Peyer's patch (tissue), 4 donors: Measurements from ENCODE around the gene PACS2. TPM values are rescaled to one million over a fixed set of nuclear protein-coding genes. Genes with fewer than 3 reads are reported as not detected.

ENCODE experiments used
- DNase-seq, 3 donors: peaks; one replicate each; pipeline ENCODE4 v3.0.0-alpha.2; 2017 to 2019
- H3K27ac ChIP-seq, 4 donors: fragments of 200-600 bp; sonication (generic); one replicate each; pipeline ENCODE4 v1.5.1; 2016 to 2019
- H3K27me3 ChIP-seq, 2 donors: fragments of 200-600 bp; sonication (generic); one replicate each; pipeline ENCODE4 v1.5.1; 2019
- H3K36me3 ChIP-seq, 3 donors: fragments of 200-600 bp; sonication (generic); one replicate each; pipeline ENCODE4 v1.5.1; 2016 to 2019
- H3K4me1 ChIP-seq, 4 donors: fragments of 200-600 bp; sonication (generic); one replicate each; pipeline ENCODE4 v1.5.1; 2016 to 2019
- H3K4me3 ChIP-seq, 4 donors: fragments of 200-600 bp; sonication (generic); 1 replicate in 3 of 4; 2 replicates in 1 of 4; pipeline ENCODE4 v1.5.1; 2016 to 2019; ENCODE audit warnings: mild to moderate bottlenecking in 1 of 4
- H3K9me3 ChIP-seq, 4 donors: fragments of 200-600 bp; sonication (generic); one replicate each; pipeline ENCODE4 v1.5.1; 2016 to 2019; ENCODE audit warnings: mild to moderate bottlenecking in 1 of 4
- POLR2A ChIP-seq, 2 donors: fragments of 450-650 bp; IDR thresholded peaks; one replicate each; pipeline ENCODE4 v1.5.1; 2017; ENCODE audit warnings: antibody characterized with exemption in 2 of 2, mild to moderate bottlenecking in 2 of 2, moderate library complexity in 2 of 2
- total RNA-seq, 4 donors: library from RNA; depleted of rRNA; stranded (reverse); fragments of >200 nt; gene quantifications; one replicate each; pipeline ENCODE4 v1.1.0, GENCODE V29; 2016
- TF ChIP-seq, protein P1 (sequence below), 6 experiments: fragments of 450-650 bp in 4 of 6; fragments of 200-600 bp in 2 of 6; sonication (generic) in 1 of 6; IDR thresholded peaks; one replicate each; pipeline ENCODE4 v1.5.1; 2017 to 2019; ENCODE audit warnings: antibody characterized with exemption in 6 of 6, mild to moderate bottlenecking in 3 of 6, moderate library complexity in 1 of 6

Gene PACS2
- total RNA-seq, 4 donors from 2014 or later = 77.2 to 158 (median 126) TPM

DNA sequence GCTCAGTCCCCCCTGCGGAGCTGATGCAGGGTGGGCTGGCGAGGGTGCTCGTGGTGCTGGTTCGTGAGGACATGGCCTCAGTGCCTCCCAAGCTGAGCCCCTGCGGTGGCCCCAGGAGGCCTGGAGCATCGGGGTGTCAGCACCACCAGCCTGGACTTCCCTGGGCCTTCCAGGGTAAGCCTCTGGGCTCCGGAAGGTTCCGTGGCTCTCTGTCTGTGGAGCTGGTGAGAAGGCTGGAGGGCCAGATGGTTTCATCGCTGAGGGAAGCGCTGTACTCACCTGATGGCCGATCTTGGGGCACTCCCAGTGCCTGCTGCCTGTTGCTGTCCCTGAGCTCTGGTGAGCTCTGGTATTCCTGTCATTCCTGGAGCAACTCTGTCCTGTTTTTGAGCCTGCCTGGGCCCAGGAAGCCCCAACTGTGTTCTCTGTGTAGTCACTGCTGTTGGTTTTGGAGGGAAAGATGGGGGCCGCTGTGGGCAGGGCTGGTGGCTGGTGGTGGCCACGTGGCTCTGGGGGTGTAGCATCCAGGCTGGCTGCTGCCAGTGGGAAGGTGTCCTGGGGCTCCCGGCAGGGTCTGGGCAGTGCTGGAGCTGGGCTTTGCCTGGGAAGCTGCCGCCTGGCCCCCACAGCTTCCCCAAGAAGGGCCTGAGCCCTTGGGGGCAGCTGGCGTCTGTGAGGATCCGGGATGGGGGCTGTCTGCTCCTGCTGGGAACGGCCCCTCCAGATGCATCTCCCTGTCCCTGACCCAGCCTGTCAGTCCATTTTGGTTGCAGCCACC lies 123.4 kb downstream of the PACS2 start:
- no peak for DNase-seq
- H3K9me3 ChIP-seq = no peaks in the 10 kb centered on the region
- peaks cover 0 to 6% (median 0%) of the 10 kb centered on the region in 3 donors for H3K36me3 ChIP-seq
- no peak overlapping the region for H3K4me3 ChIP-seq
- no peak overlapping the region for H3K27ac ChIP-seq
- H3K27me3 ChIP-seq = no peaks in the 10 kb centered on the region
- peaks cover 0 to 6% (median 0%) of the 10 kb centered on the region in 4 donors for H3K4me1 ChIP-seq
- TF ChIP-seq, protein P1, sequence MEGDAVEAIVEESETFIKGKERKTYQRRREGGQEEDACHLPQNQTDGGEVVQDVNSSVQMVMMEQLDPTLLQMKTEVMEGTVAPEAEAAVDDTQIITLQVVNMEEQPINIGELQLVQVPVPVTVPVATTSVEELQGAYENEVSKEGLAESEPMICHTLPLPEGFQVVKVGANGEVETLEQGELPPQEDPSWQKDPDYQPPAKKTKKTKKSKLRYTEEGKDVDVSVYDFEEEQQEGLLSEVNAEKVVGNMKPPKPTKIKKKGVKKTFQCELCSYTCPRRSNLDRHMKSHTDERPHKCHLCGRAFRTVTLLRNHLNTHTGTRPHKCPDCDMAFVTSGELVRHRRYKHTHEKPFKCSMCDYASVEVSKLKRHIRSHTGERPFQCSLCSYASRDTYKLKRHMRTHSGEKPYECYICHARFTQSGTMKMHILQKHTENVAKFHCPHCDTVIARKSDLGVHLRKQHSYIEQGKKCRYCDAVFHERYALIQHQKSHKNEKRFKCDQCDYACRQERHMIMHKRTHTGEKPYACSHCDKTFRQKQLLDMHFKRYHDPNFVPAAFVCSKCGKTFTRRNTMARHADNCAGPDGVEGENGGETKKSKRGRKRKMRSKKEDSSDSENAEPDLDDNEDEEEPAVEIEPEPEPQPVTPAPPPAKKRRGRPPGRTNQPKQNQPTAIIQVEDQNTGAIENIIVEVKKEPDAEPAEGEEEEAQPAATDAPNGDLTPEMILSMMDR (IDR thresholded peaks at IDR 0.05) = no peak
- TF ChIP-seq POLR2A (IDR thresholded peaks at IDR 0.05) = no peak

DNA sequence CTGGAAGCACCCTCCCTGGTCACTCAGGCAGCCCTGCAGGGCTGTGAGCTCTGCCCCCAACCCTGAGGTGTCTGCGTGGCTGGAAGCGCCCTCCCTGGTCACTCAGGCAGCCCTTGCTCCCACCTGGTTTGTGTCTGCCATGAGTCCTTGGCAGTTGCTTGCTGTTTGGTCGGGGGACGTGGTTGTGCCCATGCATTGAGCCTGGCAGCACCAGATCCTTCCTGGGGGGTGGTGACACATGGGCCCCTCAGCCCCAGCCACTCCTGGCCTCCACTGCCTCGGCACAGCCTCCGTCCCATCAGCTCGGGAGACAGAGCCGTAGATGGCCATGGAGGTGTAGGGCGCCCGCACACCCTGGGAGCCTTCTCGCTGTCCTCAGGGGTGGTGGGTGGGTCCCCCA lies 124.6 kb downstream of the PACS2 start:
- H3K27ac ChIP-seq = no peak overlapping the region
- H3K4me3 ChIP-seq = no peak overlapping the region
- H3K36me3 ChIP-seq = peaks cover 0 to 6% (median 0%) of the 10 kb centered on the region in 3 donors
- TF ChIP-seq, protein P1 (IDR thresholded peaks at IDR 0.05) = no peak
- TF ChIP-seq POLR2A (IDR thresholded peaks at IDR 0.05) = no peak
- H3K9me3 ChIP-seq = no peaks in the 10 kb centered on the region
- H3K4me1 ChIP-seq = peaks cover 0 to 6% (median 0%) of the 10 kb centered on the region in 4 donors
- no peaks in the 10 kb centered on the region for H3K27me3 ChIP-seq
- DNase-seq = no peak

DNA sequence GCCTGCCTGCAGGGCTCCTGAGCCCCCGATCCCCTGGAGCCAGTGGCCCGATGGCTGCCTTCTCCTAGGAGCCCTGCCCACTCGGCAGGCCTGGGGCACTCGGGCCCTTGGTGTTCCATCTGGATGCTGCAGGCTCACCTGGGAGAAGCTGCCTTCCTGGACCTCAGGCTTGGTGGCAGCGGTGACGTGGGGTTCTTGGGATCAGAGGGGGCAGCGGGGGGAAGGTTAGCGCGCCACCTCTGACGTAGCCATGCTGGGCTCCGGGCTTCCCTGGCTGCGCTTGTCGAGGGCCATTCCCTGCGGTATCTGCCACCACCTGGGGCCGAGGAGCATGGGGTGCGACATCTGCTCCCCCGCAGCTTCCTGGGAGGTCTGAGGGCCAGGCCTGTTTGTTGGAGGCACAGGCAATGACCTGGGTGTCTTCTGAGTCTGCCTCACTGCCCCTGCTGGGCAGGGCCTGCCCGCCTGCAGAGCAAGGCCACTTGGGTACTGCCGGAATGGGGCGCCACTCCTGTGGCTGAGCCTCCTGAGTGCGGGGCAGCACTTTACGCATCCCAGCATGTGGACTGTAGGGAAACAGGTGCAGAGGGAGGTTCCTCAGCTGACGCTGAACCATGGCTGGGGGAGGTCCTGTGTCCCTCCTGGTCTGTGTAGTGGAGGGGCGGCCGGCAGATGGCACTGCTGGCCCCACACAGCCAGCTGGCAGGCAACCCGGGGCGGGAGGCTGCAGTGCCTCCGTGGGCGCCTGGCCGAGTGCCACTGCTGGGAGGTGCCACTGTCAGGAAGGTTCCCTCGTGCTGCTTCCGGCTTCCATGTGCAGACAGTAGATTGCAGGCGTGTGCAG lies 125.4 kb downstream of the PACS2 start:
- Histone ChIP-seq H3K4me3 (no peak overlapping the region), H3K27me3 (no peaks in the 10 kb centered on the region), H3K36me3 (peaks cover 0 to 6% (median 0%) of the 10 kb centered on the region in 3 donors), H3K9me3 (no peaks in the 10 kb centered on the region), H3K27ac (no peak overlapping the region), H3K4me1 (peaks cover 0 to 6% (median 0%) of the 10 kb centered on the region in 4 donors)
- no peak for DNase-seq
- TF ChIP-seq POLR2A (IDR thresholded peaks at IDR 0.05) = no peak
- TF ChIP-seq, protein P1 (IDR thresholded peaks at IDR 0.05) = no peak

DNA sequence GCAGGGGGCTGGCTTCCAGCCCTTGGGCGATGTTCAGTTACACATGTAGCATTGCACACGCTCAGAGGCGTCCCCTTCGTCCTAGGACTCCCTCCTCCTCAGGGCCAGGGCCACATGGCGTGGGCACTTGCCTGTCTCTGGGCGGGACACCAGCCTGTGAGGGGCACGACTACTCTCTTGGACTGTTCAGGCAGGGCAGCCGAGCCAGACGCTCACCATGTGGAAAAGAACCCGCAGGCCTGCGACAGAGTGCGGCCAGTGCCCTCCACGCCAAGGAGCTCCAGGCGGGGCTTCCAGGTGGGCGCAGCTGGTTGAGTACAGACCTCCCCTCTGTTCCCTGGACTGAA lies 126.0 kb downstream of the PACS2 start:
- Histone ChIP-seq H3K4me1 (peaks cover 0 to 6% (median 0%) of the 10 kb centered on the region in 4 donors), H3K27me3 (no peaks in the 10 kb centered on the region), H3K4me3 (no peak overlapping the region), H3K36me3 (peaks cover 0 to 6% (median 0%) of the 10 kb centered on the region in 3 donors), H3K9me3 (no peaks in the 10 kb centered on the region), H3K27ac (no peak overlapping the region)
- TF ChIP-seq, protein P1 (IDR thresholded peaks at IDR 0.05) = no peak
- no peak for TF ChIP-seq POLR2A (IDR thresholded peaks at IDR 0.05)
- no peak for DNase-seq

DNA sequence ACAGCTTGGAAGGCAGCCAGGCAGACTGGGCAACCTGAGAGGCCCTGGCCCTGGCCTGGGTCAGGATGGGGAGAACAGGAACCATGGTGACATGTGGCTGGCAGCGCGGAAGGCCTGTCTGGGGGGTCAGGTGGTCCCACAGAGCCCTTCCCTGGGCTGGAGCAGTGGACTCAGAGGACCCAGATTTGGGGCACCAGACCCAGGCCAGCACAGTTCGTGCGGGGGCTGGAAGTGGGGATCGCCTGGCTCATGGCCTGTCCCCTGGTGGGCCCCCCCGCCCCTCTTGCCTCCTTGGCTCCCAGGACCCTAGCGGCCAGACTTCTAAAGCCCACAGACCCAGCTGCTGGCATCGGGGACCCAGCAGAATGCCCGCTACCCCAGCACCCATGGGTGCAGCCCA lies 126.4 kb downstream of the PACS2 start:
- H3K9me3 ChIP-seq = no peaks in the 10 kb centered on the region
- H3K27me3 ChIP-seq = no peaks in the 10 kb centered on the region
- no peak overlapping the region for H3K4me3 ChIP-seq
- peaks cover 0 to 6% (median 0%) of the 10 kb centered on the region in 3 donors for H3K36me3 ChIP-seq
- no peak for TF ChIP-seq POLR2A (IDR thresholded peaks at IDR 0.05)
- TF ChIP-seq, protein P1 (IDR thresholded peaks at IDR 0.05) = no peak
- no peak overlapping the region for H3K27ac ChIP-seq
- DNase-seq = no peak
- H3K4me1 ChIP-seq = peaks cover 0 to 6% (median 0%) of the 10 kb centered on the region in 4 donors
